Epithelial cell of esophagus (primary cell): ENCODE data around the gene GCC1.

Experiments
- DNase-seq: peaks from one replicate; pipeline ENCODE4 v3.0.0; 2010; ENCODE audit warnings: low read depth
- H3K4me3 ChIP-seq: 2 replicates; pipeline ENCODE4 v1.5.1; 2011; ENCODE audit warnings: mild to moderate bottlenecking, low read length, control low read depth
- CTCF ChIP-seq: IDR thresholded peaks from 2 replicates; pipeline ENCODE4 v1.5.1; 2011; ENCODE audit warnings: low read depth, mild to moderate bottlenecking, low read length, control low read depth, inconsistent platforms; ENCODE audit not compliant: insufficient read depth; ENCODE audit errors: missing control alignments

The GCC1 gene

GRCh38 chr7:127600885-127601284, 15.5 kb upstream of the GCC1 start:
- H3K4me3 ChIP-seq, result no peak overlapping the region
- TF ChIP-seq CTCF, result no peak
- DNase-seq, result no peak

- peak; percentile 18 for TF ChIP-seq CTCF
- no peak overlapping the region for H3K4me3 ChIP-seq
Observed at GRCh38 chr7:127598318-127598717, 12.9 kb upstream of the GCC1 start.

GRCh38 chr7:127595737-127596136, 10.3 kb upstream of the GCC1 start:
- no peak for DNase-seq
- no peak overlapping the region for H3K4me3 ChIP-seq
- no peak for TF ChIP-seq CTCF

More at GRCh38 chr7:127598318-127598717, 12.9 kb upstream of the GCC1 start:
- peak; percentile 21 for DNase-seq

GRCh38 chr7:127594490-127594889, 9.1 kb upstream of the GCC1 start:
- no peak for DNase-seq
- no peak overlapping the region for H3K4me3 ChIP-seq
- no peak for TF ChIP-seq CTCF

- no peak overlapping the region for H3K4me3 ChIP-seq
- TF ChIP-seq CTCF, result no peak
- DNase-seq, result no peak
Observed at GRCh38 chr7:127592550-127592949, 7.2 kb upstream of the GCC1 start.

- no peak overlapping the region for H3K4me3 ChIP-seq
- DNase-seq, result no peak
- no peak for TF ChIP-seq CTCF
Observed at GRCh38 chr7:127591591-127591990, 6.2 kb upstream of the GCC1 start.

GRCh38 chr7:127591189-127591588, 5.8 kb upstream of the GCC1 start:
- H3K4me3 ChIP-seq, result no peak overlapping the region
- TF ChIP-seq CTCF, result no peak
- DNase-seq, result no peak
